WERI-Rb-1 (cell line): Measurements from ENCODE around the gene CIDEC.
A peak's percentile ranks its signal among the peaks of the same experiment; 100 is the strongest.

Experiments
- DNase-seq: peaks from one replicate; pipeline ENCODE4 v3.0.0-alpha.2; 2020
- H3K27ac ChIP-seq: fragments of 250-450 bp; sonication (Bioruptor Pico); 2 replicates; pipeline ENCODE4 v1.5.1; 2020; ENCODE audit warnings: mild to moderate bottlenecking, moderate library complexity
- H3K27me3 ChIP-seq: fragments of 250-450 bp; sonication (Bioruptor Pico); 2 replicates; pipeline ENCODE4 v1.5.1; 2021; ENCODE audit warnings: mild to moderate bottlenecking, low read depth, moderate library complexity; ENCODE audit not compliant: insufficient read depth, severe bottlenecking
- H3K36me3 ChIP-seq: fragments of 250-450 bp; sonication (Bioruptor Pico); 2 replicates; pipeline ENCODE4 v1.5.1; 2020; ENCODE audit warnings: mild to moderate bottlenecking, moderate library complexity
- H3K4me3 ChIP-seq: 2 replicates; pipeline ENCODE4 v1.5.1; 2011; ENCODE audit warnings: low read depth, mild to moderate bottlenecking, control low read depth, low read length
- H3K9me3 ChIP-seq: fragments of 250-450 bp; sonication (Bioruptor Pico); 2 replicates; pipeline ENCODE4 v1.5.1; 2021; ENCODE audit warnings: mild to moderate bottlenecking, moderate library complexity; ENCODE audit not compliant: severe bottlenecking
- CTCF ChIP-seq: IDR thresholded peaks from 2 replicates; pipeline ENCODE4 v1.5.1; 2011; ENCODE audit warnings: low read depth, mild to moderate bottlenecking, control low read depth, inconsistent platforms, low read length

The CIDEC gene

GRCh38 chr3:9864200-9864927, 15.7 kb downstream of the CIDEC start:
- DNase-seq, result no peak

GRCh38 chr3:9863058-9863772, 16.8 kb downstream of the CIDEC start:
- H3K9me3 ChIP-seq, result no peaks in the 10 kb centered on the region
- H3K27ac ChIP-seq, result no peak overlapping the region
- DNase-seq, result no peak
- no peak overlapping the region for H3K4me3 ChIP-seq
- H3K27me3 ChIP-seq, result no peaks in the 10 kb centered on the region
- no peak for TF ChIP-seq CTCF
- no peaks in the 10 kb centered on the region for H3K36me3 ChIP-seq

More at GRCh38 chr3:9864200-9864927, 15.7 kb downstream of the CIDEC start:
- no peak for TF ChIP-seq CTCF
- Histone ChIP-seq H3K27ac (0 out of 2 replicates have a peak overlapping the region, but pooled peaks have one; percentile 8), H3K4me3 (no peak overlapping the region), H3K27me3 (no peaks in the 10 kb centered on the region), H3K9me3 (no peaks in the 10 kb centered on the region), H3K36me3 (no peaks in the 10 kb centered on the region)

- no peaks in the 10 kb centered on the region for H3K9me3 ChIP-seq
- DNase-seq, result no peak
- no peaks in the 10 kb centered on the region for H3K36me3 ChIP-seq
- H3K27me3 ChIP-seq, result no peaks in the 10 kb centered on the region
- H3K27ac ChIP-seq, result no peak overlapping the region
- no peak overlapping the region for H3K4me3 ChIP-seq
- TF ChIP-seq CTCF, result no peak
Observed at GRCh38 chr3:9862391-9863057, 17.5 kb downstream of the CIDEC start.

GRCh38 chr3:9861626-9862130, 18.4 kb downstream of the CIDEC start:
- no peak overlapping the region for H3K4me3 ChIP-seq
- no peak overlapping the region for H3K27ac ChIP-seq
- DNase-seq, result no peak
- no peaks in the 10 kb centered on the region for H3K27me3 ChIP-seq
- TF ChIP-seq CTCF, result no peak
- no peaks in the 10 kb centered on the region for H3K9me3 ChIP-seq
- no peaks in the 10 kb centered on the region for H3K36me3 ChIP-seq

GRCh38 chr3:9861201-9861600, 18.9 kb downstream of the CIDEC start:
- TF ChIP-seq CTCF, result no peak
- no peak overlapping the region for H3K4me3 ChIP-seq
- no peak for DNase-seq
- no peaks in the 10 kb centered on the region for H3K9me3 ChIP-seq
- H3K36me3 ChIP-seq, result no peaks in the 10 kb centered on the region
- no peaks in the 10 kb centered on the region for H3K27me3 ChIP-seq
- no peak overlapping the region for H3K27ac ChIP-seq
